Glutamatergic neuron (in vitro differentiated cells): ENCODE data around the gene DNAAF8. TPM values are rescaled to one million over a fixed set of nuclear protein-coding genes. Genes with fewer than 3 reads are reported as not detected.
A peak's percentile ranks its signal among the peaks of the same experiment; 100 is the strongest.
"Not testable (repeated sequence)": the region's sequence is repeated elsewhere in the genome, so short reads cannot be mapped to it uniquely, and the experiment has no call there.

Source experiments
- DNase-seq: peaks from one replicate; pipeline ENCODE4 v3.0.0; 2022
- H3K27ac Mint-ChIP-seq: one replicate; pipeline ENCODE4 v1.8.0; 2020; ENCODE audit warnings: mild to moderate bottlenecking, mixed read lengths, inconsistent platforms; ENCODE audit not compliant: unreplicated experiment
- H3K27me3 Mint-ChIP-seq: one replicate; pipeline ENCODE4 v1.8.0; 2020; ENCODE audit warnings: mild to moderate bottlenecking, moderate library complexity, mixed read lengths, inconsistent platforms; ENCODE audit not compliant: unreplicated experiment
- H3K36me3 Mint-ChIP-seq: one replicate; pipeline ENCODE4 v1.8.0; 2020; ENCODE audit warnings: mild to moderate bottlenecking, mixed read lengths, inconsistent platforms; ENCODE audit not compliant: unreplicated experiment
- H3K4me1 Mint-ChIP-seq: one replicate; pipeline ENCODE4 v1.8.0; 2020; ENCODE audit warnings: mild to moderate bottlenecking, low read depth, mixed read lengths, inconsistent platforms; ENCODE audit not compliant: unreplicated experiment
- H3K4me3 Mint-ChIP-seq: one replicate; pipeline ENCODE4 v1.8.0; 2020; ENCODE audit warnings: mild to moderate bottlenecking, mixed read lengths, inconsistent platforms; ENCODE audit not compliant: unreplicated experiment
- H3K9me3 Mint-ChIP-seq: one replicate; pipeline ENCODE4 v1.8.0; 2020; ENCODE audit warnings: mild to moderate bottlenecking, moderate library complexity, mixed read lengths, inconsistent platforms; ENCODE audit not compliant: unreplicated experiment
- total RNA-seq: library from RNA; stranded (reverse); fragmentation: NEBNext Ultra II Directional; extraction: Animal tissue kit (Norgen Biotek cat#: 25700); gene quantifications from one replicate; pipeline ENCODE4 v1.2.1, GENCODE V29; 2021; ENCODE audit not compliant: unreplicated experiment
- TF ChIP-seq, protein P1 (sequence below): fragments of 200-600 bp; sonication (generic); IDR thresholded peaks from one replicate; pipeline ENCODE4 v1.5.0; 2021; ENCODE audit not compliant: partially characterized antibody, unreplicated experiment

The DNAAF8 gene
- total RNA-seq, 1 donor from 2014 or later: 0.59 TPM

DNA sequence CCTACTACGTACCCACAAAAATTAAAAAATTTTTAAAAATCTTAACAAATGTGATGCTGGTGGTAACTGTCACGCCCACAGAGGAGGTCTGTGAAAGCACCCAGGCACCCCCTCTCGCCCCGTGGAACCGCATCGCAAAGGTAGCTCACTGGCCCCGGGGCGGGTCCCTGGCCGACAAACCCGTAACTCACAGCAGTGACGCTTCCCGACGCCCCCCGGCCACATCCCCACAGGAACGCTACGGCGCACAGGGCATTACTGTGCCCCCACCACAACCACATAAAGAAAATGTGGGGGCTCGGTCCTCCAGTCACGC, 632 bp upstream of the DNAAF8 start:
- peaks cover 10% of the 10 kb centered on the region for H3K4me1 Mint-ChIP-seq
- H3K36me3 Mint-ChIP-seq: no peaks in the 10 kb centered on the region
- peak overlapping the region; percentile 93 for H3K4me3 Mint-ChIP-seq
- peak; percentile 53 for DNase-seq
- peak overlapping the region; percentile 38 for H3K27ac Mint-ChIP-seq
- H3K27me3 Mint-ChIP-seq: peaks cover 3% of the 10 kb centered on the region
- TF ChIP-seq, protein P1, sequence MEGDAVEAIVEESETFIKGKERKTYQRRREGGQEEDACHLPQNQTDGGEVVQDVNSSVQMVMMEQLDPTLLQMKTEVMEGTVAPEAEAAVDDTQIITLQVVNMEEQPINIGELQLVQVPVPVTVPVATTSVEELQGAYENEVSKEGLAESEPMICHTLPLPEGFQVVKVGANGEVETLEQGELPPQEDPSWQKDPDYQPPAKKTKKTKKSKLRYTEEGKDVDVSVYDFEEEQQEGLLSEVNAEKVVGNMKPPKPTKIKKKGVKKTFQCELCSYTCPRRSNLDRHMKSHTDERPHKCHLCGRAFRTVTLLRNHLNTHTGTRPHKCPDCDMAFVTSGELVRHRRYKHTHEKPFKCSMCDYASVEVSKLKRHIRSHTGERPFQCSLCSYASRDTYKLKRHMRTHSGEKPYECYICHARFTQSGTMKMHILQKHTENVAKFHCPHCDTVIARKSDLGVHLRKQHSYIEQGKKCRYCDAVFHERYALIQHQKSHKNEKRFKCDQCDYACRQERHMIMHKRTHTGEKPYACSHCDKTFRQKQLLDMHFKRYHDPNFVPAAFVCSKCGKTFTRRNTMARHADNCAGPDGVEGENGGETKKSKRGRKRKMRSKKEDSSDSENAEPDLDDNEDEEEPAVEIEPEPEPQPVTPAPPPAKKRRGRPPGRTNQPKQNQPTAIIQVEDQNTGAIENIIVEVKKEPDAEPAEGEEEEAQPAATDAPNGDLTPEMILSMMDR: no peak
- peaks cover 6% of the 10 kb centered on the region for H3K9me3 Mint-ChIP-seq

DNA sequence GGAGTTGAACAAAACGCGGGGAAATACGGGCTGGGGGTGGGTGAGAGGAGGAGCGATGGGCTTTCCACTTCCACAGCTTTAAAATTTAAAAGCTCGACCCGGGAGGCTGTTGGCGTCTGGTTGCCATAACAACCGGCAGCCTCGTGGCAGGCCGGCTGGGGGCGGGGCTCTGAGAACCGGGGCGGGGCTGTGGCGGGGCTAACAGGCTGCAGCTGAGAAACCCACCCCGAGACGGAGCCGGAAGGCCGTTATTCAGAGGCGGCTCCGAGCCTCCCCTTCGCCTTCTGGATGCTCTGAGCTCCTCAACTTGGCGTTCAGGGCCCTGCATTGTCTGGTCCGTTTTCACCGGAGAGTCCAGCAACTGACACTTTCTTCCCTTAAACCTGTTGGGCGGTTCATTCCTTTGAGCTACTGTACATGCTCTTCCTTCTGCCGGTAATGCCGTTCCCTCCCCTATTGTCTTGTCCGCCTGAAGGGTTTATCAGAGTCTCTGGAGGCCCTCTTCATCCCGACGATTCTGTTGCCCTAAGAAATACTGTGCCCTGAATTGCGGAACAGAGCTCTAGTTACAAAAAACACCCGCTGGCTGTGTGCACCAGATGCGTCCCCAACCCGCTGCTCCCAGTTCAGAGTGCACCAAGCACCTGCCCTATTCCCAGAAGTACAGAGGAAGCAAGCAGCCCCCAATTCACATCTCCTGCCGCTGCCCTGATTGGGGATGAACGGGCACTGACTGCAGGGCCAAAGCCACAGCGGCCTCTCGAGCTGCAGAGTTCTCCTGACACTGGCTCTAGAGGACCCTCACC, 596 bp downstream of the DNAAF8 start:
- H3K27ac Mint-ChIP-seq: peak overlapping the region; percentile 98
- no peaks in the 10 kb centered on the region for H3K36me3 Mint-ChIP-seq
- peaks cover 6% of the 10 kb centered on the region for H3K9me3 Mint-ChIP-seq
- H3K4me1 Mint-ChIP-seq: peaks cover 6% of the 10 kb centered on the region
- H3K4me3 Mint-ChIP-seq: peak overlapping the region; percentile 98
- TF ChIP-seq, protein P1: no peak
- H3K27me3 Mint-ChIP-seq: peaks cover 3% of the 10 kb centered on the region
- DNase-seq: peak; percentile 96

DNA sequence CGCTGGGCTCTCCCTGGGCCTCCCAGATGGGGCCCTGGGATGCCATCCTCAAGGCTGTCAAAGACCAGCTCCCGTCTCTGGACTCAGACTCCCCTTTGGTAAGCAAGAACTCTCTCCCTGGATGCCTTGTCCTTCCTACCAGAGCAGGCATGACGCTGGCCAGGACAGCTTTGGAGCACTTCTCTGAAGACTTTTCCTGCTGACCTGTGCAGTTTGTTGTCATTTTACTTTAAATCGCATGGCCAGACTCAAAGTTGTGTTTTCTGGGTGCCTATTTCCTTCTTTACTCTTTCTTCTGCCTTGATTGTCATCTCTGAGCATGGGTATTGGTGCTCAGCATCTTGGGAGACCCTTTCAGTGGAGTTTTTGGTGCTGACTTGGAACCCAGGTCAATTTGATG, 2.2 kb downstream of the DNAAF8 start:
- H3K9me3 Mint-ChIP-seq: peaks cover 6% of the 10 kb centered on the region
- H3K27ac Mint-ChIP-seq: no peak overlapping the region
- H3K4me3 Mint-ChIP-seq: no peak overlapping the region
- TF ChIP-seq, protein P1: no peak
- H3K27me3 Mint-ChIP-seq: peaks cover 3% of the 10 kb centered on the region
- peaks cover 6% of the 10 kb centered on the region for H3K4me1 Mint-ChIP-seq
- no peak for DNase-seq
- H3K36me3 Mint-ChIP-seq: no peaks in the 10 kb centered on the region

DNA sequence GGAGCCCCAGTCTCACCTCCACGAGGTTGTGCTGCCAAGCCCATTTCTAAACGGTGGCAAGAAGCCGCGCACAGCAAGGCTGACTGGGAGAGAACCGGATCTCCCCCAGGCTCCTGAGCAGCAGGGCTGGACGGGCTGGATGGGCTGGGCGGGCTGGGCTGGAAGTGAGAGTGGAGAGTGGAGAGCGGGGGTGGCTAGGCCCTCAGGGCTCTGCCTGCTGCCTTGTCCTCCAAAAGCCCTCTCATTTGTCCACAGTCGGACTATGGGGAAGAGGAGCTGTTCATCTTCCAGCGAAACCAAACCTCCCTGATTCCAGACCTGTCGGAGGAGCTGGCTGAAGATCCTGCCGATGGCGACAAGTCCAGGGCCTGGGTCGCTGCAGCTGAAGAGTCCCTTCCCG, 3.2 kb downstream of the DNAAF8 start:
- Mint-ChIP-seq H3K36me3 (no peaks in the 10 kb centered on the region), H3K27ac (no peak overlapping the region), H3K4me1 (peaks cover 6% of the 10 kb centered on the region), H3K27me3 (peaks cover 3% of the 10 kb centered on the region), H3K4me3 (no peak overlapping the region), H3K9me3 (peaks cover 6% of the 10 kb centered on the region)
- no peak for DNase-seq
- TF ChIP-seq, protein P1: no peak

DNA sequence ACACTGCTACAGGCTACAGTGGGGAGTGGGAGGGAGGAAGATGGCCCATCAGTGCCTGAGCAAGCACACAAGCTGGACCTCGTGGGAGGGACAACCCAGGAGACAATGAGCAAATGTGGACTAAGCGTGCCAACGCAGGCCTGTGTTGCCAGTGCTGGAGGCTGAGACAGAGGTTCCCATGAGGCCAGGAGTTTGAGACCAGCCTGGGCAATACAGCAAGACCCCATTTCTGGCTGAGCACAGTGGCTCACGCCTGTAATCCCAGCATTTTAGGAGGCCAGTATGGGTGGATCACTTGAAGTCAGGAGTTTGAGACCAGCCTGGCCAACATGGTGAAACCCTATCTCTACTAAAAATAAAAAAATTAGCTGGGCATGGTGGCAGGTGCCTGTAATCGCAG, 4.0 kb downstream of the DNAAF8 start:
- H3K27ac Mint-ChIP-seq, DNase-seq, H3K4me1 Mint-ChIP-seq, H3K4me3 Mint-ChIP-seq, H3K9me3 Mint-ChIP-seq, H3K27me3 Mint-ChIP-seq, H3K36me3 Mint-ChIP-seq: not testable (repeated sequence)
